Epithelial cell of prostate (primary cell): ENCODE measurements around the gene TKT.

Source experiments
- DNase-seq: peaks from one replicate; pipeline ENCODE4 v3.0.0-alpha.2; 2011; ENCODE audit warnings: low read depth, low spot score
- H3K27ac ChIP-seq: fragments of 450-650 bp; 2 replicates; pipeline ENCODE4 v1.5.1; 2017; ENCODE audit warnings: mild to moderate bottlenecking

The TKT gene

DNA sequence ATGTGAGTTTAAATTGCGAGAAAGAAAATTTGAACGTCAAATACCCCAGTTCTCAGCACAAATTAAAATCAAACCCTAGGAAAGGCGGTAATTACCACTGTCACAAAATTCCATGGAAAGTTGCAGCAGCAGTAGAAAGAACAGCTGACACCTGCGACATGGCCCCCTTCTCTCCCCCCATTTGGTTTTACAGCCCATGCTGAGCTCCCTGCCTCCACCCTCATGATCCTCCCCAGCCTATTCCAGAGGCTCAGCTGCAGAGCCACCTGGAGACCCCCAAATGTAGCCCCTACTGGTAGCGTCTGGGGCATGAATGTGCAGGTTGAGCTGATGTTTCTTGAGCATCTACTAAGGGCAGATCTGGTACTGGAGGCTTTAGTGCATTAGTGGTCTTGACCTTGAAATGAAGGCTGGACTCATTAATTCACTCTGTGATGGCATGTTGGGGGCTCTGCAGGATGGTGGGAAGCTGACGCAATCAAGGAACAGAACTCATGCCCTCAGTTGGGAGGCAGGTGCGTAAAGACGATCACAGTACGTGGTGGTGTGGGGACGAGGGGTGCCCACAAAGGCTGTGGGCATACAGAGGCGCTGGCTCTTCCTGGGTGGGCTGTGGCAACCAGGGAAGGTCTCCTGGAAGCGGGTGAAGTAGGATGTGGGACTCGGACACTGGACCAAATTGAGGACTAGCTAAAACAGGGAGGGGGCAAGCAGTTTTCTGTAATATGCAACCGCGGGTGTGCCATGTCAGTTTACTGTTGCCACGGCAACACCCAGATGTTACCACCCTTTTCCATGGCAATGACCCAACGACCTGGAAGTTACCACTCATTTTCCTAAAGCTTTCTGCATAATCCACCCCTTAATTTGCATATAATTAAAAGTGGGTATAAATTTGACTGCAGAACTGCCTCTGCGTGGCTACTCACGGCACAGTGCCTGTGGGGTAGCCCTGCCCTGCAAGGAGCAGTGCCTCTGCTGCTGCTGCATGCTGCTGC is 55.0 kb downstream of the TKT start:
- no peak for DNase-seq
- H3K27ac ChIP-seq: no peak overlapping the region

DNA sequence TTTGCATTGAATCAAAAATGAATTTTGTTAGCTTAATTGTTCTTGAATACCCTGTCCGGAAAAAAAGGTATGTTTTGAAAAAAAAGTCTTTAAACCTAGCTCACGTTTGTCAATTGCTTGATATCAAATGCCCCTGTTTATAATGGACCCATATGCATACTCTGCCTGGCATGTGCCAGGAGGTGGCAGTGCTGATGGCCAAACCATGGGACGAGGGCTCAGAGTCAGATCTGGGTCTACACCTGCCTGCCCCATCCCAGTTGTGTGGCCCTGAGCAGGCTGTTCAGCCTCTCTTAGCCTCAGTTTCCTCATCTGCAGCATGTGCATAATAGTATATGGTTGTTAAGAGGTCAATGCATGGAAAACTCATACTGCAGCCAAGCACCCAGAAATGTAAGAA is 56.0 kb downstream of the TKT start:
- DNase-seq: no peak
- H3K27ac ChIP-seq: no peak overlapping the region

DNA sequence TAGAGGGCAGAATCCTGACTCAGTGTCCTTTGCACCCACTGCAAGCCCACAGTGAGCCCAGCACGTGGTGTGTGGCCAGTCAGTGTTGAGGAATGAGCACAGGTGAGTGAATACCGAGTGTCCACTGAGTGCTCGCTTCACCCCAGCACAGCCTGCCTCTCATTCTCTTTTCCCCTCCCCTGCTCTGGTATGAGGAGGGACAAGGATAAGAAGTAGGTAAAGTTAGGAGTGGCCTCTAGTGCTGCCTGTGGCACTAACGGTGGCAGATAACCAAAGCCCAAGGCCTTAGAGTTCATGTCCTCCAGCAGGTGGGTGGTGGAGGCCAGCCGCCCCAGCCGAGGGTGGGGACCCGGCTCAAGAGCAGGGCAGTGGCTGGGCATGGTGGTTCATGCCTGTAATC is 56.8 kb downstream of the TKT start:
- DNase-seq: no peak

DNA sequence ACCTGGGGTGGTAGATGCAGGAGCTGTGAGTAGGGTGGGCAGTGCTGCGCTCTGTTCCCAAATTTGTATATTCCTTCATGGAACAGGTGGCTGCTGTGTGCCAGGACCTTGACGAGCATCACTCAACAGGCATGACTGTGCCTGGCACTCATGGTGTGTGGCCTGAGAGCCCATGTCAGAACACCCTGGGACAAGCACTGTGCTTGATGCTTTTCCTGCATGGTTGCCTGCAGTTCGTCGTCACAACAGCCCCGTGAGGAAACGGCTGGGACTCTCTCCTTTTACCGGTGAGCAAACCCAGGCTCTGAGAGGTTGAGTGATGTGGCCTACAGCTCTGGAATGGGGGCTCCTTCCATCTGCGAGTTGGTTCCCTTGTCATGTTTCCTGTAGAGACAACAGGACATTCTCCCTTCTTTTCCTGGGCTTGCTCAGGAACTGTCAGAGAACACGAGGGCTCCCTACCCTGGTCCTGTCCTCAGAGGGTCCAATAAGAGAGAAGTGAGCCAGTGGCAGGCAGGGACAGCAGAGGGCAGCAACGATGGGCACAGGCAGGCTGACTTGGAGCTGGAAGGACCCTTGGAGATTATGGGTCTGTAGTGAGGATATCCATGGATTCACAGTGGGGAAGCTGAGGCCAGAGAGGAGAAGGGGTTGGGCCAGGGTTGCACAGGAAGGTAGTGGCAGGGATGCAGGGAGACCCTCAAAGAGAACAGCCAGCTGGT is 57.4 kb downstream of the TKT start:
- DNase-seq: no peak
- no peak overlapping the region for H3K27ac ChIP-seq

More for the DNA sequence above, 56.8 kb downstream of the TKT start:
- no peak overlapping the region for H3K27ac ChIP-seq

DNA sequence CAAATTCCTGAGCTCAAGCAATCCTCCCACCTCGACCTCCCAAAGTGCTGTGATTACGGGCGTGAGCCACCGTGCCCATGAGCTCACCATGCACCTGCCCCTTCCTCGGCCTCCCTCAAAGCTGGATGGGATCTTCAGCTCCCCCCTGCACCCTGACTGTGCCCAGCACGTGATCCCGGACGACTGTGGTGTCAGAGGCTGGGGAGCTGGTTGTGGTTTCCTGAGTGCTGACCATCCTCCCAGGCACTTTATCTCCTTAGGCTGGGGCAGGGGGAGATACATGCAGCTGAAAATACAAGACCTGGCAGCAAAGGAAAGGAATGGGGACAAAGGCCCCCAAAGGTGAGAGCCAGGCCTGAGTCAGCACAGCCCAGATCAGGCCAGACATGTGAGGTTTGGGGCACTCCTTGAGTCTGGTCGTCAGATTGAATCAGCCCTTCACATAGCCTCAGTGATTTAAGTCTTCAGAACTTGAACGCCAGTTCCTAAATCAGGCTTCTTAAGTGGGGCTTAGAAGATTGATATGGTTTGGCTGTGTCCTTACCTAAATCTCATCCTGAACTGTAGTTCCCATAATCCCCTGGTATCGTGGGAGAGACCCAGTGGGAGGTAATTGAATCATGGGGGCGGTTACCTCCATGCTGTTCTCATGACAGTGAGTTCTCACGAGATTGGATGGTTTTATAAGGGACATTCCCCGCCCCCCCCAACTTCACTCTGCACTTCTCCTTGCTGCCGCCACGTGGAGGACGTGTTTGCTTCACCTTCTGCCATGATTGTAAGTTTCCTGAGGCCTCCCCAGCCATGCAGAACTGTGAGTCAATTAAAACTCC is 59.0 kb downstream of the TKT start:
- no peak for DNase-seq
- H3K27ac ChIP-seq: no peak overlapping the region

DNA sequence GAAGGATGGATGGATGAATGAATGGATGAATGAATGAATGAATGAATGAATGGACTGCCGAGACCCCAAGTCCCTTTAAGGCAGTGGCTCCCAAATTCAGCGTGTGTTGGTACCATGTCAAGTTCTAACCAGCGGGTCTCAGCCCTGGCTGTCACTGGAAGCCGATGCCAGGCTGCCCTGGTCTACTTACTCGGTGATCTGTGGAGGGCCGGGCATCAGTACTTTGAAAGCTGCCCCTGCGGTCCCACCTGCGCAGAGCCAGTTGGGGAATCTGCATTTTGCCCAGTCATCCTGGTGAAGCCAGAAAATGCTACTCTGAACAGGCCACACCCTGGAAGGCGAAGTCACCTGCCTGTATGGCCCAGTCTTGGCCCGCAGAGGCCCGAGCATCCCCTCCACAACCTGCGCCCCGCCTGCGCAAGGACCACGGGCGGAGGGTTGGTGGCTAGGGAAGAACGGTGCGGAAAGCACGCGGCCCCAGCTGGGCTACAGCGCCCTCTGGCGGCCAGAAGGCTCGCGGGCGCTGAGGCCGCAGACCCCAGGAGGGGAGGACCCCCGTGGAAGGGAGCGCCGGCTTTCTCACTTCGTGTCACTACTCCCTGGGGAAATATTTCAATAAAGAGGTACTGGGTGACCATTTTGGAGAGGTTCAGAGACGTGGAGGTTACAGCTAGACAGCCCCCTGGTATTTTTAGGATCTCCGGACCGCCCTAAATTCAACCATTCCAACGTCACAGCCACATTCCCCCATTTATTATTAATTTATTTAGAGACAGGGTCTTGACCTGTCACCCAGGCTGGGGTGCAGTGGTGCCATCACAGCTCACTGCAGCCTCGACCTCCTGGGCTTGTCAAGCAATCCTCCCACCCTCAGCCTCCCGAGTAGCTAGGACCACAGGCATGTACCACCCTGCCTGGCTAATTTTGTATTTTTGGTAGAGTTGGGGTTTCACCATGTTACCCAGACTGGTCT is 59.9 kb downstream of the TKT start:
- H3K27ac ChIP-seq: no peak overlapping the region
- no peak for DNase-seq

DNA sequence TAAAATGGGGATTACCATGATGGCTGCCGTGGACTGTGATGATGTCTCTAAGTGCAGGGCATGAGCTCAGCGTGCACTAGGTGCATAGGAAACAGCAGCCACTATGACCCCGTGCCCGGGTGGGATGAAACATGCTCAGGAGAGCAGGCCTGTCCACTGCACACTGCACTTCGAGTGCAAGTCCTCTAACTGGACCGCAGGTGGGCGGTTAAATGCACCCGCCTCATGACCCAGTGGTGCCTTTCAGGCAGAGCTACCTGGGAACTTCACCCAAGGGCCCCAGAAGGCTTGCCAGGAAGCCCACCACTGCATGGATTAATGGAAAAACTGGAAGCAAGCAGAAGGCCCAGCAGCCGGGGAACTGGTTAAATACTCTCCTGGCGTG is 60.8 kb downstream of the TKT start:
- no peak overlapping the region for H3K27ac ChIP-seq
- no peak for DNase-seq

DNA sequence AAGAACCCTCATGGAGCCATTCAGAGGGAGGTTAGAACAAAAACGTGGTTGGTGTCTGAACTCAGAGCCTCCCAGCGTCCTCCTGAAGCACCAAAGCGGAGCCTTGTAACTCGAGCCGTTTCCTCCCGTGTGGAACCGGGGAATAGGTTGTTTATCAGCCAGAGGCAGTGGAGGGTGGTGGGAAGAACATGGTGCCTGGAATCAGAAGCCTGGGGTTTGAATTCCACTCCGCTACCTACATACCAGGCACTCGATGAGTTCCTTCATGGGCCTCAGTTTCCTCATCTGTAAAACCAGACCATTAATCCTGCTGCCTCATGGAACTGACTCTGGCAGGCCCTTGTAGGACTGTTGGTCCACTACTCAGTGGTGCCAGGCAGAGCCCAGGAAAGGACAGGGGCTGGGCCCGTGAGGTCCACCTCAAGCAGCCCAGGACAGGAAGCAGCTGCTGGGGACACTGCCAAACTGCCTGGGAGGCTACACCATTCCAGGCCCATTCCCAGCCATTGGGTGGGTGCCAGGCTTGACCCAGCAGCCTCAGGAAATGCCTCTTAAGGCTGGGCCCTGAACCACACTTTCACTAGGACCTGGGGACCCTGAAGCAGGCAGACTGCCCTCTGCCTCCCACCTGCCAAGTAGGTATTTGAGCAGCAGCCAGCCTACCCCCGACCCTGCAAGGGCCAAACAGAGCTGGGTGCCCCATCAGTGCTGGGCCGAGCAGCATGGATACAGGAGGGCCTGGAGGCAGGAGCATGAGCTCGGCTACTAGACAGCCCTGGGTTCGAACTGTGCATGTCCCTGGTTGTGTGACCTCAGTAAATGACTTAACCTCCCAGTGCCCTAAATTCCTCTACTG is 61.4 kb downstream of the TKT start:
- DNase-seq: no peak
- no peak overlapping the region for H3K27ac ChIP-seq

DNA sequence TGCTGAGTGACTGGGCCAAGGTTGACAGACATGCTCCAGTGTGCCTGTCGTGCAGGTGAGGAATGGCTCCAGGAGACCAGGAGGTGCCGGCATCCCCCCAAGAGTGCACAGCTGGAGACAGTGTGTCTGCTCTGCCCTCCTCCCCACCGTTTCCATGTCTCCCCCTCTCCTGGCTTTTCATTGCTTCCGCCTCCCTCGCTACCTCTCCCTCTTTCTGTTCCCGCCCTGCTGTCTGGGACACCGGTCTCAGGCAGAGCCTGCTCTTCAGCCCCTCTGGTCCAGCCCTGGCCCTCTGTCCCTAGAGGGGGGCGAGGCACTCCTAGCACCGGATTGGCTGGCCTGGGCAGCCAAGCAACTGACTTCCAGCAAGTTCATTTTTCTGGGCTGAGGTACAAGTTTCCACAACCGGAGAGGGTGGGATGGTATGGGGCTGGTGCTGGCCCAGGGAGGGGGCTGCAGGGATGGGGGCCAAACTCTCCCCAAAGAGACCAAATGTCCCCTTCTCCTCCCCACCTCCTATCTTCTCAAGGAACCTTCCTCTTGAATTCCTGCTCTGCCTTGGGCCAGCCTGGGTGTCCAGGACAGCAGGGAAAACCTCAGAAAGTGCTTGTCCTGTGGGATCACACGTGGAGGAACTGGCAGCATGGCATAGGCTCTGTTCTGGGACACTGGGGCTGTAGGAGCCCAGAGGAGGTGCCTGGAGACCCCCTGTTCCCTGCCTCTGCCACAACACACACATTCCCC is 62.2 kb downstream of the TKT start:
- H3K27ac ChIP-seq: no peak overlapping the region
- no peak for DNase-seq

DNA sequence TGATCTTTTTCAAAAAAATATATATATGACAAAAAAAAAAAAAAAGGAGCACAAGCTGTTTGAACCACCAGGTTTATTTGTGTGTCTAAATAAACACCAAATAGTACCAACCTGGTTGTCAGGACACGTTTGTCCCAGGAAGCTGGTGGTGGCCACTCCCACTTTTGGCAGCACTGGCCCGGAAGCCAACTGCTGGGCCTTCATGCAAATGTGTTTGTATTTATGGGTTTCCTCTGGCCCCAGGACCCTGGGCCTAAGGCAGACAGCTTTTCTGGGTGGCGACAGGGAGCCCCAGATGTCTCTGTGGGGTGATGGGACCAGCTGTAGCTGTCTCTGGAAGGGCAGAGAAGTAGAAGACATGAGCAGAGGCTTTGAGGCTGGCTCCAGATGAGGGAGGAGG is 63.2 kb downstream of the TKT start:
- H3K27ac ChIP-seq: peak overlapping the region; percentile 10
- no peak for DNase-seq

DNA sequence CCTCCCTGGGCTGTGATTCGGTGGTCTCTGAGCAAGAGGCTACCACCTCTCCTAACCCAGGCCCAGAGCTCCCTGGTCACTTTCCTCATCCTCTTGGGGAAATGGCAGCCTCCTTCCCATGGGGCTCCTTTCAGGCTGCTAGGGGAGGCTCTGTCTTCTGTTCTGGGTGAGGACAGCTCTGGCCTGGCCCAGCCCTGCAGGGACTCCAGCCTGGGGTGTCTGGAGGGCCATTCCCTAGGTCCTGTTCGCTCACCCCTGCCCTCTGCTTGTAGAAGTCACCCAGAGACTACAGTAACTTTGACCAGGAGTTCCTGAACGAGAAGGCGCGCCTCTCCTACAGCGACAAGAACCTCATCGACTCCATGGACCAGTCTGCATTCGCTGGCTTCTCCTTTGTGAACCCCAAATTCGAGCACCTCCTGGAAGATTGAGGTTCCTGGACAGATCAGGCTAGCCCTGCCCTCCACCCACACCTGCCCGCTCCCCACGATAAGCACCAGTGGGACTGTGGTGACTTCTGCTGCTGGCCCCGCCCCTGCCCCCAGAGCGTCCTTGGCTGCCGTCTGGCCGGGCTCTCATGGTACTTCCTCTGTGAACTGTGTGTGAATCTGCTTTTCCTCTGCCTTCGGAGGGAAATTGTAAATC is 63.9 kb downstream of the TKT start:
- no peak for DNase-seq
- H3K27ac ChIP-seq: no peak overlapping the region

DNA sequence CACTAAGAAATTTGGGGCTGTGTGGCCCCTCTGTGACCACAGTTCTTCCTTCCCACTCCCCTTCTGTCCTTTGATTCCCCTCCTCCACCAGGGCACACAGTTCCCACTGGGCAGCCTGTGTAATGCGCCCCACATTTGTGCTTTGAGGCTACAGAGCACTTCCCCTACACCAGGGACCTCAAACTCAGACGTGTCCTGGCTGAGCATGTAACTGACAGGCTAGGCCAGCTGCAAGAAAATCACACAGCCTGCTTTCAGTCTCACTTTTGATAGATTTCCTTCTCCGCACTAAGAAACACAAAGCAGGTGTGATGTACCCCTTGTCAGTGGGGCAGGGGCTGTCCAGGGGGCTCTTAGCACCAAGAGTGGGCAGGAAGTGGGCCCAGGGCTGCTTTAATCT is 65.2 kb downstream of the TKT start:
- DNase-seq: no peak
- no peak overlapping the region for H3K27ac ChIP-seq

DNA sequence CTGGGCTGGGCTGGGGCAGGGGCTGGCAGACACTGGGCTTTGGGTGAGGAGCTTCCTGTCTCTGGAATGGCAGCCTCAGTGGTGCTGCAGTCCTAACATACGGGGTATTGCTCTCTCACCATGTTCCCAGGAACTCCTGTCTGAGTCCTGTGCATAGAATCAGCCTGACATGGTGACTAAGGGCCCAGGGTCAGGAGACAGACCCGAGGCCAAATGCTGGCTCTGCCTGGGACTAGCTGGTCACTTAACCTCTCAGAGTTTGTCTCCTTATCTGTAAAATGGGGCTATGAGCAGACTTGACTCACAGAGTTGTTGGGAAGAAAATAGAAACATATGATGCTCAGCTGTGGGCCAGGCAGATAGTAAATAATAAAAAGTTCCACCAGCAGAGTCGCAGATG is 66.5 kb downstream of the TKT start:
- H3K27ac ChIP-seq: no peak overlapping the region
- DNase-seq: no peak

DNA sequence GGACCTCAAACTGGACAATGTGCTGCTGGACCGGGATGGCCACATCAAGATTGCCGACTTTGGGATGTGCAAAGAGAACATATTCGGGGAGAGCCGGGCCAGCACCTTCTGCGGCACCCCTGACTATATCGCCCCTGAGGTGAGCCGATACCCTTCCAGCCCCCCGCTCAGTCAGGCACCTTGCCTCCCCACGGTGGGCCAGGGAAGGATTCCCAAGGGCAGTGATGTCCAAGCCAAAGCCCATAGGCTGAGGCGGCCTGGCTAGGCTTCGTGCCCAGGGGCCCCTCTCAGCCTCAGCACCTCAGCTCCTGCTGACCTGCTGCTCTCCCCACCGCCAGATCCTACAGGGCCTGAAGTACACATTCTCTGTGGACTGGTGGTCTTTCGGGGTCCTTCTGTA is 67.1 kb downstream of the TKT start:
- no peak for DNase-seq
- H3K27ac ChIP-seq: no peak overlapping the region

DNA sequence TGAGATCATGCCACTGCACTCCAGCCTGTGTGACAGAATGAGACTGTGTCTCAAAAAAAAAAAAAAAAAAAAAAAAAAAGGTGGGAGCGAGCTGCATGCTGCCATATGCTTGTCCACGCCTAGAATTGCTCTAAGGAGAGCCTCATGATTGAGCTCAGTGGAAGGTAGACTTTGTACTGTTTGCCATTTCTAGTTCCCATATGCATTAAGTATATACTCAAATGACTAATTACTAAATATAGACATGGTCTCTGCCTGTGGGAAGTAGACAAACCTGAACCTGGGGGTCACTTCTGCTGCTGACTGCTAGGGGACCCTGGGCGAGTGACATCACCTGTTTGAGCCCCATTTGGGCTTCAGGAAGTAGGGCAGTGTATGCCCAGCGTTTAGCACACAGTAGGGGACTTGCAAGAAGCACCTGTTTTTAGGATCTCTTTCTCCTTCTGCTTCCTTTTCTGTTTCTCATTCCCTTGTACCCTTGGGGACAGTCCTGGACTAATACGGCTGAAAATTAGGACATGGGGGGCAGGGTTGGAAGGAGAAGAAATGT is 67.6 kb downstream of the TKT start:
- no peak for DNase-seq
- H3K27ac ChIP-seq: no peak overlapping the region

DNA sequence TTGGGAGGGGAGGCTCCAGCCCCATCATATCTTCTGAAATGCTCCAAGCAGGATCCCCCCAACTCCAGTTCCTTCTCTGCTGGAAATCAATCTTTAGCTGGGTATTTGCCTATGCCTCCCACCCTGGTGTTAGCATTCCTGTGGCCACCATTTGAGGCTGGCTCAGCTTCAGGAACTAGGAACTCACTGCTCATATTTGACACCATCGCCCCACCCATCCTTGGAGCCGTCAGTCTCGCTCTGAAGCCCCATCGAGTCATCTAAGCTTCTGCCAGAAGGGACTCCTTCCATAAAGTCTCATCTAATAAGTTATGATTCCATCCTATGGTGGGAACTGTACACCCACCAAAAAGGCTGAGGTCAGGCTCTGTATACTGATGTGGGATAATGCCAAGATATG is 68.4 kb downstream of the TKT start:
- no peak for DNase-seq

DNA sequence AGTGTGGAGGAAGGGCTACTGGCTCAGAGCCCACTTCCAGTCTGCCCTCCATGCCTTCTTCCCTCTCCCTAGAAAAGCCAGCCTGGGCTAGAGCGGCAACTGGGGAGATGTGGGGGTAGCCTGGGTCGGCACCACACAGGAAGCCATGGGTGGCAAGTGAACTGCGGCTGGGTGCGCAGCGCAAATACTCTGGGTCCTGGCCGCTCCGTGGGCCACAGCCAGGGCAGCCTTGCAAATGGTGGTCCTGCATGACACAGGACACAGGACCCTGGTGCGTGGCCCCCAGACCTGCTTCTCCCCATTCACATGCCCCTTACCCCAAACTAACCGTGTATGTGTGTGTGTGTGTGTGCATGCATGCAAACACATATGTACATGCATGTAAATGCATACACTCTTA is 69.1 kb downstream of the TKT start:
- H3K27ac ChIP-seq: no peak overlapping the region
- no peak for DNase-seq

More for the DNA sequence above, 68.4 kb downstream of the TKT start:
- H3K27ac ChIP-seq: no peak overlapping the region
